Hematopoietic multipotent progenitor cell treated with erythropoietin and hydrocortisone succinate and interleukin-3 and kit ligand, for 4 days (in vitro differentiated cells): ENCODE results near the gene ZBTB46.

Experiments
- DNase-seq: peaks from one replicate; pipeline ENCODE4 v3.0.0-alpha.2; 2015

ZBTB46 gene

DNA sequence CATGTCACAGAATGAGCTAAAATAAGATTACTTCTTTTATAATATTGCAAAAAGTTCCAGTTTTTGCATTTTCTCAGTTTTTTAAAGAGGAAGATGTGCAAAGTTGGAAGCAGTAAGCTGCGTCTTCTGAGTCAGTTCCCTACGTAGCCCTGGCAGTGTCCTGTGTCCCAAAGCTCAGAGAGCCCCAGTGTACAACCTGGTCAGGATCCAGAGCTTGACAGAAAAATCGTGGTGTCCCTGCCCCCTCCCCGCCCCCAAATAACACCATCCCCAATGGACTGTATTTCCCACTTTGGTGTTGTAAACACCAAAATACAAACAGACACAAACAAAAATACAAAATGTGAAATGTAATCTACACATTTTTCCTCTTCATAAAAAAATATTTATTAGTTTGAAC, 86.9 kb downstream of the ZBTB46 start:
- DNase-seq, result no peak

- no peak for DNase-seq
Observed at GRCh38 chr20:63743210-63743970, 87.7 kb downstream of the ZBTB46 start.

DNA sequence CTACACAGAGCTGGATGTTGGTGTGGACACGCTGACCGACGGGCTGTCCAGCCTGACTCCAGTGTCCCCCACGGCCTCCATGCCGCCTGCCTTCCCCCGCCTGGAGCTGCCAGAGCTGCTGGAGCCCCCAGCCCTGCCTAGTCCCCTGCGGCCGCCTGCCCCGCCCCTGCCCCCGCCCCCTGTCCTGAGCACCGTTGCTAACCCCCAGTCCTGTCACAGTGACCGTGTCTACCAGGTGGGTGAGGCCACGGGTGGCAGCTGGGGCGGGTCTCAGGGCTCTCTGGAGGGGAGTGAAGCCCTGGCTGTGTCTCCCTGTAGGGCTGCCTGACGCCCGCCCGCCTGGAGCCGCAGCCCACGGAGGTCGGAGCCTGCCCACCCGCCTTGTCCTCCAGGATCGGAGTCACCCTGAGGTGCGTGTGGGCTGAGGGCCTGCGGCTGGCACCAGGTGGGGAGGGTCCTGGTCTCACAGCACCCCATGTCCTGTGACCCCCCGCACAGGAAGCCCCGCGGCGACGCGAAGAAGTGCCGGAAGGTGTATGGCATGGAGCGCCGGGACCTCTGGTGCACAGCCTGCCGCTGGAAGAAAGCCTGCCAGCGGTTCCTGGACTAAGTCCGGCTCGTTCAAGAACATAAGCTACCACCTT, 88.6 kb downstream of the ZBTB46 start:
- DNase-seq, result no peak

DNA sequence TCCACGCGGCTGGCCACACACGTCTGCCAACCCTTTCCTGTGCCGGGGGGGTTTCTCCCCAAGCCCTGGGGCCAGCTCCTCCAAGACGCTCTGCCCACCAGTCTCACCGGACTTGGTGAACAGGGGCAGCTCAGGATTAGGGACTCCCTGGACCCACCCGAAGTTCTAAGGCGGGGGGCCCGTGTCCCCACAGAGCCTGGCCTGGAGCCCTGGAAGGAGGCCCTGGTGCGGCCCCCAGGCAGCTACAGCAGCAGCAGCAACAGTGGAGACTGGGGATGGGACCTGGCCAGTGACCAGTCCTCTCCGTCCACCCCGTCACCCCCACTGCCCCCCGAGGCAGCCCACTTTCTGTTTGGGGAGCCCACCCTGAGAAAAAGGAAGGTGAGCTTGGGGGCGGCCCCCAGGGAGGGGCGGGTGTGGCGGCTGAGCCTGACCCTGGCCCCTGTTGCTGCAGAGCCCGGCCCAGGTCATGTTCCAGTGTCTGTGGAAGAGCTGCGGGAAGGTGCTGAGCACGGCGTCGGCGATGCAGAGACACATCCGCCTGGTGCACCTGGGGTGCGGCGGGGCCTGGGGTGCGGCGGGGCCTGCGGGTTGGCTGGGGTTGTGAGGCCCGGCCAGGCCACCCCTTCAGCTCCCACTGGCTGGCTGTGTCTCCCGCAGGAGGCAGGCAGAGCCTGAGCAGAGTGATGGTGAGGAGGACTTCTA, 89.2 kb downstream of the ZBTB46 start:
- DNase-seq, result no peak

DNA sequence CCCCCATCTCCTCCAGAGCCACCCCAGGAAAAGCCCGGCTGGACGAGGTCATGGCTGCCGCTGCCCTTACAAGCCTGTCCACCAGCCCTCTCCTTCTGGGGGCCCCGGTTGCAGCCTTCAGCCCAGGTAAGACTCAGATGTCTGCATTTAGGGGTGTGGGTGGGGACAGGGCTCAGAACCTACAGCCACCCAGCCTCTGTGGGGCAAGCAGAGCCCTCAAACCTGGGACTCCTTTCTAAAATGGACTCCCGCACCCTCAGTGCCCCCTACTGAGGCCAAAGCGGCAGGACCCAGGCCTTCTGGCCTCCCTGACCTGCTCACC, 89.7 kb downstream of the ZBTB46 start:
- no peak for DNase-seq

- peak; percentile 87 for DNase-seq
Observed at GRCh38 chr20:63740627-63741353, 90.3 kb downstream of the ZBTB46 start.

DNA sequence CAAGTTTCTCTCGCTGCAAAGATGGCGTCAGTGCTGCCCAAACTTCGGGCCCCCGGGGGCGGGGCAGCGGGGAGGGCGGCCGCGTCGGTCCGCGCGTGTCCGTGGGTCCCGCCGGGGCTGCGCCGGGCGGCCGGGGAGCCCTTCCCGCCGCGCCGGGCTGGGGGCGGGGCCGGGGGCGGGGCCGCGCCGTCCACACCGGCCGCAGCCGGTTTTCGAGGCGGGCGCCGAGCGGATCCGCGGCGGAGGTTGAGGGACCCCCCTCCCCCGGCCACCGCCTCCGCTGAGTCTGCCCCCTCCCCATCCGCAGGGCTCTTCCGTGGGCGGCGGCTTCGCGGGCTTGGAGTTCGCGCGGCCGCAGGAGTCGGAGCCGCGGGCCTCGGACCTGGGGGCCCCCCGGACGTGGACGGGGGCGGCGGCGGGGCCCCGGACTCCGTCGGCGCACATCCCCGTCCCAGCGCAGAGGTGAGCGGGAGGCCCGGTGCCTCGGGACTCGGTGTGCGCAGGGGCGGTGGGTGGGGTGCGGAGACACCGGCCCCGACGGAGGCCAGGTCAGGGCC, 90.9 kb downstream of the ZBTB46 start:
- DNase-seq, result peak; percentile 57

DNA sequence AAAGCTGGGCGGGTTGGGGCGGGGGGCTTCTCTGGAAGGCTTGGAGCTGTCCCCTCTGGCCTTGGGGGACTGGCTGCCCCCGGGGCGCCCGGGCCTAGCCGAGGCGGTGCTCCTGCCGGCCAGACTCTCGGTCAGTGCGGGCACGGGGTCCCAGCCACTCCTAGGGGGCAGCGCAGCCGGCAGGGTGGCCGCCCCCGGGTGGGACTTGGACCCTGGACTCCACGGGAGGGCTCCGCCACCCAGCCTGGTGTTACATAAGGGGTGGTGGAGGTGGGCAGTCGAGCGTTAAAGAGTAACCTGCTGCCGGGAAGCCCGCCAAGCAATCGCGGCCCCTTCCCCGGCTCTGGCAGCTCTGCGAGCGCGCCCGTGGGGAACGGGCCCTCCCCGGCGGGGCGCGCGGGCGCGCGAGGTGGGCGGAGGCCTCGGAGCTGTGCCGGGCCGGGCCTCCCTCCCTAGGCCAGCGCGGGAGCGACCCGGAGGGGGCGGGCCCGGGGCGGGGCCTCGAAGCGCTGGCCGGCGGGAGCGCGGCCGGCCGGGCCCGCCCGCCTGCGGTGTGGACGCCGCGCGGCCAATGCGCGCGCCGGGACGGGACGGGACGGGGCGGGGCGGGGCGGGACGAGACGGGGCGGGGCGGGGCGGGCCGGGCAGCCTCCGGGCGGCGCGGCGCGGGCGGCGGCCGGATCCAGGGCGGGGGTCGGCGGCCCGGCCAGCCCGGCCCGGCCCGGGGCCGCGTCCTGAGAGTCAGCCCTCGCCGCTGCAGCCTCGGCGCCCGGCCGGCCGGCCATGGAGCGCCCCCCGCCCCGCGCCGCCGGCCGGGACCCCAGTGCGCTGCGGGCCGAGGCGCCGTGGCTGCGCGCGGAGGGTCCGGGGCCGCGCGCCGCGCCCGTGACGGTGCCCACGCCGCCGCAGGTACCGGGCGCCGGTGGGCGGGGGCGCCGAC, 91.7 kb downstream of the ZBTB46 start, which contains the start of gene SLC2A4RG:
Gene SLC2A4RG, plus strand, starts transcription at position 647 of the 940 bp plus-strand sequence. Its CDS starts 137 bp downstream, at position 784.
- peak; percentile 91 for DNase-seq

DNA sequence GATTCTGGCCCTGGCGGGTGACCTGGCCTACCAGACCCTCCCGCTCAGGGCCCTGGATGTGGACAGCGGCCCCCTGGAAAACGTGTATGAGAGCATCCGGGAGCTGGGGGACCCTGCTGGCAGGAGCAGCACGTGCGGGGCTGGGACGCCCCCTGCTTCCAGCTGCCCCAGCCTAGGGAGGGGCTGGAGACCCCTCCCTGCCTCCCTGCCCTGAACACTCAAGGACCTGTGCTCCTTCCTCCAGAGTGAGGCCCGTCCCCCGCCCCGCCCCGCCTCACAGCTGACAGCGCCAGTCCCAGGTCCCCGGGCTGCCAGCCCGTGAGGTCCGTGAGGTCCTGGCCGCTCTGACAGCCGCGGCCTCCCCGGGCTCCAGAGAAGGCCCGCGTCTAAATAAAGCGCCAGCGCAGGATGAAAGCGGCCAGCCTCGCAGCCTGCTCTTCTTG, 92.4 kb downstream of the ZBTB46 start:
- DNase-seq, result peak; percentile 69

GRCh38 chr20:63737945-63738686, 92.9 kb downstream of the ZBTB46 start:
- peak; percentile 55 for DNase-seq

GRCh38 chr20:63737695-63737944, 93.4 kb downstream of the ZBTB46 start:
- DNase-seq, result no peak

GRCh38 chr20:63736893-63737694, 94.0 kb downstream of the ZBTB46 start:
- peak; percentile 34 for DNase-seq

GRCh38 chr20:63735859-63736718, 95.0 kb downstream of the ZBTB46 start, which contains the start of gene LIME1:
LIME1 (plus strand) TSS chr20:63736664; CDS start chr20:63737550, 886 bp downstream.
- peak; percentile 79 for DNase-seq

GRCh38 chr20:63734946-63735858, 95.9 kb downstream of the ZBTB46 start:
- DNase-seq, result no peak

DNA sequence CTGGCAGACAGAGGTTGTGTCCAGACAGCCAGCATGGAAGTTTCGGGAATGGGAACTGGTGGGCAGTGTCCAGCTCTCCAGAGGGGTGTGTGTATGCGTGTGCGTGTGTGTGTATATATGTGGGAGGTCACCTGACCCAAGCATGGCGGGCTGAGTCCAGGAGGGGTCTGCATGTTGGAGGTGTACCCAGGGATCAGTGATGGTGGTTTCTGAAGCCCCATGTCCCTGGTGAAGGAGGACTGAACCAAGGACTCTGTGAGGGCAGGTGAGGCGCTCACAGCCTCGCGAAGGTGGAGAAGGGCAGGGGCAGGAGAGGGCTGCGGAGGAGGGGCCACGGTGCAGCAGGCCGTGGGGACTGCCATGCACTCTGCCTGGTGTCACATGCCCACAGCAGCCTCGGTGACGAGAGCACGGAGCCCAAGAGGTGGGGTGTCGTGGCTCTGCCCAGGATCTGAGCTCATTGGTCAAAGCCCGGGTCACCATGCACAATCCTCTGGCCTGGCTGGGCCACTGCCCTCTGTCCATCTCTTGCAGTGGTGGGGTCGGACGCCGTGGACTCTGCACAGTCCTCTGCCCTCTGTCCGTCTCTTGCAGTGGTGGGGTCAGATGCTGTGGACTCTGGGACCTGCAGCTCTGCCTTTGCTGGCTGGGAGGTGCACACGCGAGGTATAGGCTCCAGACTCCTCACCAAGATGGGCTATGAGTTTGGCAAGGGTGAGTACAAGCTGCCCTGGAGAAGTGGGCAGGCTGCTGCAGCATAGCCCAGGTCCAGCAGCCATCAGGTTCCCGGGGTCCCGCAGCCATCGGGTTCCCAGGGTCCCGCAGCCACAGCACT, 96.7 kb downstream of the ZBTB46 start:
- no peak for DNase-seq

DNA sequence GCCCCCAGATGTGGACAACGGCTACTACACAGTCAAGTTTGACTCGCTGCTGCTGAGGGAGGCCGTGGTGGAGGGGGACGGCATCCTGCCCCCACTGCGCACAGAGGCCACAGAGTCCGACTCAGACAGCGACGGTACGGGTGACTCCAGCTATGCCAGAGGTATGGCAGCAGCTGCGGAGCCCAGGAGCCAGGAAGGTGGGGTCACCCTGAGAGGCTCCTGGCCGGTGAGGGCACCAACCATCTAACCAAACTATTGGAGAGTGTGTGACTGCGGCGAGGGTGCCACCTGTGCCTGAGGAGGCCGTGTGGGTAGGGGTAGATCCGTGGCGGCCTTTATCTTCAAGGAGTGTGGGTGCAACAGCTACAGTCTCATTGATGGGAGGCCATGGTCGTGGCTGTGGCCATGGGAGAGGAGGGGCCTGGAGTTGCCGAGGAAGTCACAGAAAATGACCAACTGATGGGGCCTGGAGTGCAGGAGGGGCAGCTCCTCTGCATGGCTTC, 97.4 kb downstream of the ZBTB46 start:
- DNase-seq, result no peak

DNA sequence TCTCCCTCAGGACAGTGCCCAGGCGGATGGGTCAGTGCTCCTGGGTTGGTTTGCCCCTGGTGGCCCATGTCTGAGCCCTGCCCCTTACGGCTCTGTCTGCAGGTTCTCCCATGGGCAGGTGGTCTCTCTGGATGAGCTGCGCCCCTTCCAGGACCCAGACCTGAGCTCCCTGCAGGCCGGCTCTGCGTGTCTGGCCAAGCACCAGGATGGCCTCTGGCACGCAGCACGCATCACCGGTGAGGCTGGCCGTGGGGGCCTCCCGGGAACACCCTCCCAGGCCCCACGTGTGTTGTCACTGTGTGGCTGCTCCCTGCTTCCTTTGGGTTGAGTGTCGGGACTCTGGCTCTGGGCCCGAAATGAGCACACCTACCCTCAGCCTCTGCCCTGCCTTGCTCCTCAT, 97.9 kb downstream of the ZBTB46 start:
- DNase-seq, result no peak
